HT-29 (cell line): Measurements from ENCODE around the gene LRRTM4. TPM values are rescaled to one million over a fixed set of nuclear protein-coding genes. Genes with fewer than 3 reads are reported as not detected.

ENCODE experiments used
- DNase-seq: peaks from one replicate; pipeline ENCODE4 v3.0.0-alpha.2; 2015; ENCODE audit warnings: low spot score
- total RNA-seq: library from RNA; depleted of rRNA; stranded (reverse); fragments of >200 nt; shearing (Covaris generic); gene quantifications from 2 replicates; pipeline ENCODE4 v1.2.3, GENCODE V29; 2014

The LRRTM4 gene
- total RNA-seq, 1 experiment from 2014 or later = not detected

DNA sequence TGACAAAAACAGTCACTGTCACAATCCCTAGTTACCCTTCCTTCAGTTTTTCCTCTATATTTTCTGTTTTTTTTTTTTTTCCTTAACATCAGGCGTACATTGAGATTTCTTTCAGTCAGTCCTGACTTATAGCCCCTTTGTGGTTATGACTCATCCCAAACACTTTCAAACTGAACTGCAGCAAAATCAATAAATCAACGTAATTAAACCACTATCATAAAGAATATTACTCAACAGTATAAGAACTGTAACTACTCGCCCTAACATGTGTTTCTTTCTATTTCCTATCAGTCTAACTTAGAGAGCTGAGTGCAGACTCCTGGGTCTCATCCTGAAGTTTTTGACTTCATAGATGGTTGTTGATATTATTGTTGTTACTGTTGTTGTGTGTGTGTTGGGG lies 523.5 kb downstream of the LRRTM4 start:
- peak; percentile 64 for DNase-seq

DNA sequence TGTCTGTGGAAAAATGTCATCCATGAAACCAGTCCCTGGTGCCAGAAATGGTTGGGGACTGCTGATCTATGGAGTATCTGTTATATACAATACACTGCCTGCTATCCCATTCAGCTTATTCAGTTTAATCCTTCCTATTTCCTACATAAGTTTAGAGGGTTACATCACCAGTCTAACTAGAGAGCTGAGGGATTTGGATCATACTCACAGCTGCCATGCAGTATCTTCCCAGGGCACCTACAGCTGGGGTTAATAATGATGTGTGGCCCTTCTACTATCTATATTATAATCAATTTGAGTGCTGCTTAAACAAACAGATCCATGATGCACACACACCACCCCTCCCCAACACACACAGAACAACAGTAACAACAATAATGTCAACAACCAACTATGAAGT lies 524.0 kb downstream of the LRRTM4 start:
- DNase-seq = no peak

DNA sequence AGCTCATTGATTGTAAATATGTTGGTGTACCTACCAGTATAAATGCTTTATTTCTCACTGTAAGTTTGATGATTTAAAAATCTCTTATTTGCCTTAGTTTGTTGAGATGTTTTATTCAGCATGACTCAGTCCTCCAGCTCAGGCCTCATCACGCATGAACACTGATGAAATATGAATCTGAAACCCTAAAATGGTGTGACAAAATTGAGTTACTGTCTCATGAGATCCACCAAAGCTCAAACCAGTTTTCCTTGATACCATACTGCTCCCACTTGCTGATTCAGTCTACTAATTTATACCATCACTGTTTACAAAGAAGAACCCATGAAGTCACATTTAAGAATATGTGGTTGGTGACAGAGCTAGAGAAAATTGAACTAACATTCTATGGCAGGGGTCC lies 524.9 kb downstream of the LRRTM4 start:
- no peak for DNase-seq

DNA sequence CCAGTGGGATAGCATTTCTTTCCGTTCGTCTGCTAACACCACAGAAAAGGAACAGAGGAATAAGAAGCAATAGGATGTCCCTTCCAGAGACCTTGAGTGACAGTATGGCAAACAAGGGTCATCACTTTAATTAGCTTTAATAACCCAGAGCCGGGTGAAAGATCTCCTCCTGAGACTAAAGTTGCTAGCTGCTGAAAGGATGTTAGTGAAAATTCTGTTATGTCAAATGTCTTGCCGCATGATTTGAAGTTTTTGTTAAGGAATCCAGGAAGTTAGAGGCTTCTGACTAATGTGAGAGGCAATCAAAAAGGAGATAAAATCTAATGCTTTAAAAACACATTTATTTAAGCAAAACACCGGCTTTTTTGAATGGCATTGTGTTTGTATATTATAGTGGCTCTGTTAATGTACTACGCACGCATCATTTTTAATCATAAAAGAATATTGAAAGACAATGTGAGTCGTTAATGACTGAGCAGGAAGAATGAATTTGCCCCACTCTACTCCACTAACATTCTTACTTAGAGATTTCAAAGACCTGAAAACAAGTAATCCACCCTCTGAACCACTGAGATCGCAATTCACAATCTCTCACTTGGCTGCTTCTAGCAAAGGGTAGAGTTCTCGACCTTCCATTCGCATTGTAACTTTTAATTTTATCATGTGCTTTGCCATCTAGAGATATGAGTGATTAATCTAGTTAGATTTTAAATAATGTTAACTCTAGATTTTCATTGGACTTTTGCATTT lies 536.6 kb downstream of the LRRTM4 start:
- DNase-seq = peak; percentile 34

DNA sequence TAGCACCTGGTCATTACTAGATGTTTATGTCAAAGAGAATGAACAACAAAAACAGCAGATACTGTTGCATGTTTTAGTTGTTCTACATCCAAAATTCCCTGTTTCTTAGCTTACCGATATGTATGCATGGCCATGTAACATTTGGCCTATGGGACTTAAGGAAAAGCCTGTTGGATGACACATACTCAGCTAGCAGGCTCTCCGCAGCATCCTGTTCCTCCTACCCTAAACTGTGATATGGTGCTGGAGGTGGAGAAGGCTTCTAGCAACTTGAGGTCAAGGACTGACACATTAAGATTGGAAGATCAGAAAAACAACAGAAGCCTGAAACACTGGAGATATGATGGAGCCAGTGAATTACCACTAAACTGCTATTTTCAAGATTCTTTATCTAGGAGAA lies 537.8 kb downstream of the LRRTM4 start:
- no peak for DNase-seq

DNA sequence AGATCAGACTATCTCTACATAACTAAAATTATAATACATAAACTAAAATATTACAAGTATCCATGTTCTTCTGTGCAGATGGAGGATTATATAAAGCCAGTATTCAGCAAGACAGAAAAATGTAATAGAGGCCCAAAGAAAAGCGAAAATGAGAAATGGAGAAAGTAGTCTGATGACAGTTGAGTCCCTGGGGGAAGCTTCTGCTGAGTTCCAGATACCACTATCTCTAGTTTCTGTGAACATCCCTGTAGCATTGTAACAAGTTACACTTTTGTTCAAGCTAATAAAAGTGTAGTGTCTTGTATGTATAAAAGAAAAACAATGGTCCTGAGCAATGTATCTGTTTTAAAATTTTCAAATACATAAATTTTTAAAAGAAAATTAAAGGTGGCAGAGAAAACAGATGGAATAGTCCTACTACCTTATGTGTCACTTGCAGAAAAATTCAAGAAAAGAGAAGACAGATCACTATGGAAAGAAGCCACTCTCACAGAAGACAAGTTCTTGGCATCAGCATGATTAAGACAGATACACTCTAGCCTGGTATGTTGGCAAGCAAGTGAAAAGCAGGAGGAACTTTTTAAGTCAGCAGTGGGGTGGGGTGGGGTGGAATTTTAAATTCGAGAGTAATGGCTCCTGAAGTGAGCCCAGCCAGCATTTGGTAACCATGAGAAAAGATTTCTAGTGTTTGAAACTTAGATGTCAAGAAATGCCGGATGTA lies 541.9 kb downstream of the LRRTM4 start:
- no peak for DNase-seq

DNA sequence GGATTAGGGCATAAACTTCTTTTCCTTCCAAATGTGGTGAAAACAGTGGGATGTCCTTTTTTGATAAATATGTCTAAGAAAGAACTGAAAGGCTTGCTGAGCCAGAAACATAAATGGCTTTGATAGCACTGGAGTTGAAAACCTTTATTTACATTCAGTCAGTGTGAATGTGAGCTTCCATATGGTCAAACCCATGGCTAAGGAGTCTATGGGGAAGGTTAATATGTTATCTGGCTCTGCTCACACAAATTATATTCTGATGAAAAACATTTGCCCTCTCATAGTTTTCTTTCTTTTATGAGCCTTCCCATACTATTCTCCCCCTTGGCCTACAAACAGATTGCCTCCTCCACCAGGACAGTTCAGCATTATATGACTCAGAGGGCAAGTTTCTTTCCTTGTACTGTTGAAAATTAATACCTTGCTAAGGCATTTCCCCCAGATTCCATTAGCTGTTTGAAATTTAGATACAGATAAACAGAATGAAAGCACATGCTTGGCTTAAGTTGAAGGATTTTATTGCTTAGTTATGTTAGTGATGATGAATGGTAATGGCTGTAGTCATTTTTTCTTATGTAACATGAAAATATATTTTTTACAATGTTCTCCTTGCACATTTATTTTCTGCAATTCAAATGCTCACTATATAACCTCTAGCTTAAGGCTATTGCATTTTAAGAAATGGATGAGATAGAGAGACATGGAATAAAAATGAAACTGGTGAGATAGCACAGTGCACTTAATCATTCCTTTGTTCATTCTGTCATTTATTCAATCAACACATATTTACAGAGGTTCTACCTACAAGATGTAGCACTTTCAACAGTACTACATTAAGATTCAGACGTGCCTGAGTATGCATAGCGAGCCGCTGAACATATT lies 544.1 kb downstream of the LRRTM4 start:
- peak; percentile 44 for DNase-seq

DNA sequence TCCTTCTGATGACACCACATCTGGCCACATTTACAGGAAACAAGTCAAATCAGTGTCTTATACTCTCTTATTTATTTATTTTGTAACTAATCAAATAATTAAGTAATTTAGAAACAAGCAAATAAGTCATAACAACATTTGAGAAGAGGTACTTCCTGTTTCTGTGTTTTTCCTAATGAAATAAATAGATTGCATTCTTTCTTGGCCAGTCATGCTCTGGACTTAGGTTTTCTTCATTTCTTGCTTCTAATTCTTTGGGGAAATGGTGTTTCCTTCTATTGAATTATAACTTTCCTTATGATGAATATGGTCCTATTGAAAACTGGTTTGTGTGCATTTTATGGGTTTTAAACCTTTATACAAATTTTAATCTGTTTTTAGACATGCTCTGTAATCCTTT lies 546.4 kb downstream of the LRRTM4 start:
- no peak for DNase-seq

DNA sequence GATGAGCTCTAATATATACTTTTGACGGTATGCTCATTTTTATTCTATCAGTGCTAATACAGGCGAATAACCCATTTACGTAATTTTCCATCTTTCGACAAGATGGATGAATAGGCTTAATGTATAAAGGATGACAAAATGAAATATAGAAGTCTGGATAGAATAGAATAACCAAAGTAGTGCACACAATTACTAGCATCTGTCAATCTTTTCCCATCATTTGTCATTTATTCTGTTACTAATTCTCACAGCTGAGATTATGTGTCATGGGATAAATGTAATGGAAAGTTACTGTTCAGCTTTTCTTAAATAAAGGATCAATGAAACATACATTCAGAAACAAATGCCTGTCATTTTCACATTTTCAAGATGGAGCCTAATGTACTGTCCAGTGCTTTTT lies 548.6 kb downstream of the LRRTM4 start:
- DNase-seq = no peak

DNA sequence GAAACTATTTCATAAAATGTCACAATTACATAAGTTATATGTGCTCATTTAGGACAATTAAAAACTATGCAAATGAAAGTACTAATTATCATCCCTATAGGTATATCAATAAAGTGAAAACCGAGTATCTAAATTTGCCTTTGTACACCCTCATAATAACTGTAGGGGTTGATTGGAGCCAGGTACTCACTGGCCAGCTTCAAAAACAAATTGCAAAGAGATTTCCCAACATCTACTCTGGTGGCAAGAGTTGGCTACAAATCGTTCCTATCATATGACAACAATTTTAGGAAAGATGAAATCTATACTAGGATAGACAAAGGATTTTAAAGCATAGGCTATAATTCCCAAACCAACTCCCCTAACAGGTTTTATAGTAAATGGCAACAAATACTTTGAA lies 556.4 kb downstream of the LRRTM4 start:
- no peak for DNase-seq

DNA sequence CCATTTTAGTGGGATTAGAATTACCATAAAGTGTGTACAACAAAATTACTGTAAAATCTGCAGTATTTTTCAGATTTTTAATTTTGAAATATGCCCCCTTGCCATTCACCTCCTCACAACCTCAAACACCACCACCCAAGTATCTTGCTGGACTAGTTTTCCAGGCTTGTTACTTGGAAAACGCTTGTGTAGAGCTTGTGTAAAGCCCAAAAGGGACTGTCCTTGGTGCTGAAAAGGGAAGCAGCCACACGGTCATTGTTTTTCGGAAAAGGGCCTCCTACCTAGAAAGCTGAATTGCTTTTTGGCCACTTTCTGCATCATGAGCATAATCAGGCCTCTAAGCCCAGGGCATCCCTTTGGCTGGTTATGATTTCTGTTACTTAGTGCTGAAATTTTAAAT lies 563.4 kb downstream of the LRRTM4 start:
- peak; percentile 39 for DNase-seq

DNA sequence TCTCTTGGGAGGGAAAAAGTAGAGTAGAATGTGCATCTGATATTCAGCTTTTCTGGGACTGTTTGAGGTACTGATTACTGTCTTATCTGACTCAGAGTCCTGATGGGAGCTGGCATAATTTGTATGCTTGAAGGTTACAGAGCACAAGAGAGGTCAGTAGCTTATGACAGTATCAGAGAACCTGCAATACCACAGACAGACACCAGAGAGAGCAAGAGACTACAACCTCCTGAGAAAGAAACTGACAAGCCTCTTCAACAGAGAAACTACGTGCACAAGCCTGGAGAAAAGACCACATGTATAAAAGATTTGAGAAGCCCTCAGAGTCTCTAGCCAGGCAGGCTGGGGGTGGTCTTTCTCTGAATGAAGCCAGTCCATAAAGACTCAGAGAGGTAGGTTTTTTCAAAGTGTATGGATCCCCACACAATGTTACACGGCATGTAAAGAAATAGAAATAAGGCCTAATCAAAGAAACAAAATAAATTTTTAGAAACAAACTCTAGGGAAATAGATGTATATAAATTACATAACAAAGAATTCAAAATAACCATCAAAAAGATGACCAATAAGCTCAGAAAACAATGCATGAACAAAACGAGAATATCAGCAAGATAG lies 568.3 kb downstream of the LRRTM4 start:
- DNase-seq = peak; percentile 87

DNA sequence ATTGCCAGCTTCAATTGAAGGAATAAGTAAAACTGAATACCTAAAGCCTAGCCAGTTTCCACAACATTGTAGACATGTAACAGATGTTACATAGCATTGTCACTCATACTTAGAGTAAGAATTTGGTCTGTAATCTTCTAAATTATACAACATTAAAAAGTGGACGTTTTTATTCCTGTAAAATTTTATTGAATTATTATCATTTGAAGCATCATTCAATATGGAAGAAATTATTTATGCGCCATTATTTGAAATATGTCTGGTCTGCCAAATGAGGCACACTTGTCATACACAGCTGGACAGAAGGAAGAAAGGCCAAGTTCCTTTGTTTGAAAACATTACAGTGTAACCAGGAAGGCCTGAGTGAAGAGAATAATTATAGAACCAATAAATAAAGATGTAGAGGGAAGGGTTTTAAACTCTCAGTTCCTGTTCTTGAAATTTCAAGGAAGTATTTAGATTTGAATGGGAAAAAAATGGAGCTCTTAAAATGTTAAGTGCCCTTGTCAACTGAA lies 575.5 kb downstream of the LRRTM4 start:
- DNase-seq = no peak

DNA sequence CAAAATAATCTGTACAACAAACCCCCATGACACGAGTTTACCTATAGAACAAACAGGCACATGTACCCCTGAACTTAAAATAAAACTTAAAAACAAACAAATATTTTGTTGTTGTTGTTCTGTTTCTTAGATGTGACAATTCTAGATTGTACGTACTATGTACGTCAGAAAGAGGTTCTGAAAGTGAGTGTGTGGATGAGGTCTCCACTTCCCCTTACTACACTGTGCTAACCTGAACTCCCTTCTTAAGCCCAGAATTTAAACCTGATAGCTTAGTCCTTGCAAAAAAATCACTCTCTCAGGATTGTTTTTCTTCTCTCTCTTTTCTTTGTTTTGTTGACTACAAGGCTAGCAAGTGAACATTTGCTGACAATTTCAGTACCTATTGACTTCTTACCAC lies 581.6 kb downstream of the LRRTM4 start:
- DNase-seq = no peak

DNA sequence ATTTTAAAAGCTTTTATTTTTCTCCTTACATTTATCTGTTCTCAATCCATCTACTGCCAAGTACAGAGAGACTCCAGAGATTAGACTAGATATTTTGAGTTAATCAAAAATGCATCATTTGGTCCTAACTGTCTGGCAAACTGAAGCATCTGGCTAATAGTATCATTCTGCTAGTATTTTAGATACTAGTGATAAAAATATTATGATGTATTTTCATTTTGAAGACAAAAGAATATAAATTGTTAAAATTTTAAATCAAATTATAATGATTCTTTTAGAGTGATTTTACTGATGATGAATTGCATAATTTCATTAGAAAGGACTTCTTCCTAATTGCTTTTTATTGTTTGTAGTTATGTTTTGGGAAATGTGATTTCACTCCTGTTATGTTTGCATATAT lies 584.0 kb downstream of the LRRTM4 start:
- DNase-seq = no peak

DNA sequence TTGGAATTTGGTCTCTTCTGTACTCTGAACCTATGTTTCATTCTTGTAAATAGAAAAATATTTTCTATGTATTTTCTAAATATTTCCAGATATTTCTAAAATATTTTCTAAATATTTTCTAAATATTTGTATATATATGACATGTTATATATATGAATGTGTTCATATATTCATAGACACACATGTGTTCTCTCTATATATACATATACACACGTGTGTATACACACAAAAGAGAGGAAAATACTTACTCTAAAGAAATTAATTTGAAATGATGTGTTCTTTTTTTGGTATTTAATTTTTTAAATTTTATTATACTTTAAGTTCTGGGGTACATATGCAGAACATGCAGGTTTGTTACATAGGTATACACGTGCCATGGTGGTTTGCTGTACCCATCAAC lies 589.6 kb downstream of the LRRTM4 start:
- DNase-seq = no peak

DNA sequence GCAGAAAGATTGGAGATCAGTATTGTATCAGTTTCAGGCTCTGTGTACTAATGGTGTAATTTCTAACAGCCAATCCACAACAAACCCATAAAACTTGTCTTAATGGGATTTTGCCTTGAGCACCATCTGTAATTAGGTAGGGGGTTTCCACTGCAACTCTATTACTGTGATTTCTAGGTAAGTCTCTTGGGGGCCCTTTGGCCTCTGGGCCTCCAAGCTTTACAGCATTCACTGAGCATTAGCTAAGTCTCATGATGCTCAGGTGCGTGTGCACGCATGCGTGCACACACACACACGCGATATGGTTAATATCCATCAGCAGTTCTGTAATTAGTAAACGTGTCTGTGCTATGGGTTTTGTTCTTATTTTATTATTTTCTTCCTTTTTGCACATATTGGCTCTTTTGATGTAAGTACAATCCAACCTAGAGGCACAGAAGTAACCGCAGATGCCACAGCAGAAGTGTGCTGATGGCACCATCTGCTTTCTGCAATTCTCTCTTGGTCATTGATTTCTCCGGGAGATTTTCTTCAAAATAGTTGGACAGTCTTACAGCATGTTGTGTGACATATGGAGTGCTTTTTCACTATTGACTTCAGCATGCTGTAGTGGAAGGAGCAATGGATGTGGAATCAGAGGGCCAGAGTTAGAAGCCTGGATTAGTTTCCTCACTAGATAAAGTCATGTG lies 592.0 kb downstream of the LRRTM4 start:
- no peak for DNase-seq

DNA sequence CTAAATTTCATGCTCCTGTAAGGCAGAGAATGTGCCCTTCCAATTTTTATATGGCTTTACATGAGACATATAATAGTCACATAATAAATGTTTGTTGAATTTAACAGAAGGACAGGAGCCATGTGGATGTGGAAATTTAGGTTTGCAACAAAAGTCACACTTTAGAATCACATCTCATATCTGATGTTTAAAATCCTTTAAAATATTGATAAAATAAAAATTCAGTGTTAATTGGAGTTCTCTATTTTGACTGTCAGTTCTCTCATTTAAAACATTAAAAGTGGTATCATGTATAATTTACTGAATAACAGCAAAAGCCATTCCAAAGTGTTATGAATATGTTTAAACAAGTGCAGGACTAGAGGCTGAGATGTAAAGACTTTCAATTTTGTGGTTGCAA lies 594.1 kb downstream of the LRRTM4 start:
- DNase-seq = no peak

DNA sequence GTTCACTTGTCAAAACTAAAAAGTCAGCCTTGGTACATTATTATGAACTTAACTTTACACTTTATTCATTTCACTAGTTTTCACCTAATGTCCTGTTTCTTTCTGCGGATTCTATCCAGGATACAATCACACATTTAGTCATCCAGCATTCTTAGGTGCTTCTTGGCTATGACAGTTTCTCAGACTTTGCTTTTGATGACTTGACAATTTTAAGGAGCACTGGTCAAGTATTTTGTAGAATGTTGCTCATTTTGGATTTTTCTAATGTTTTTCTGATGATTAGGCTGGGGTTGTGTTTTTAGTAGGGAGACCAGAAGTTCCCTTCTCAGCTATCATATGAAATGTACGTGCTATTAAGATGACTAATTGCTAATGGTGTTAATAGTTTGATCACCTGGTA lies 601.2 kb downstream of the LRRTM4 start:
- DNase-seq = no peak

DNA sequence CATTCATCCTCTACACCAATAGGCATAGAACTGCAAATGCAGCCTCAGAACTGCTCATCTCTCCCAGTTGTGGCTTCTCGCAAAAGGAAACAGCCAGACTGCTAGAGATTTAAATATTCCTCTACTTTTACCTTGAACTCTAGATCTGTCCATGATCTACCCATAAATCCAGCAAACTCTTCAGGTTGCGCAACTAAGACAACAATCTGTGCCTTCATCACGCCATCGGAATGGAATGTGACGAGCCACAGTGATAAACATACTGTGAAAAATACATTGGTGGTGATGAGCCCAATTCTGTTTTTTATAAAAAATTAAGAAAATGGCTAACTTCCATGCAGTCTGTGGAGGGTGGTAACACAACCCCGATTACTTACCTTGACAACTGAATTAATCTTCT lies 626.7 kb downstream of the LRRTM4 start:
- no peak for DNase-seq

DNA sequence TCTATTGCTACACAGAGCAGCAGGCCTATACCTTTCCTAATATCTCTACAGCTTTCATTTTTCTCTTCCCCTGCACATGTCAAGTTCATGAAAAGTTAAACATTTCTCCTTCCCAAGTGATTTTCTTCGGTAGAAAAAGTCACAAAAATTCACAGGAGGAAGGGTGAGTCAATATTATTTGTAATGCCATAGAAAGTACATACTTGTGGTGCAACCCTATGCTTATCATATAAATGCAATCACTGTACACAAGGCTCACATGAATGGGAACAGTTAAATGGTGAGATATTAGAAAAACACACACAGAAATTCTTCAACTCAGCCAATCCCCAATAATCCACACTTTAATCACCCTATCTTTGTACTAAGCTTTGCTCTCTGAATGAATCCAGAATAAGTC lies 651.6 kb downstream of the LRRTM4 start:
- DNase-seq = no peak
